ENCODE results near the gene VWCE.
"Not testable (repeated sequence)": the region's sequence is repeated elsewhere in the genome, so short reads cannot be mapped to it uniquely, and the experiment has no call there.

The VWCE gene

GRCh38 chr11:61256710-61257482 lies 38.2 kb downstream of the VWCE start:
- Histone ChIP-seq H3K4me1 (ENCODE audit: control insufficient read depth in 1 of 2, insufficient read depth in 2 of 2, low read length in 2 of 2) (no peaks in the 10 kb centered on the region), H3K27ac (ENCODE audit: low read depth, low read length) (no peak overlapping the region), H3K27me3 (ENCODE audit: control insufficient read depth in 1 of 2, insufficient read depth in 2 of 2, low read length in 2 of 2) (no peaks in the 10 kb centered on the region), H3K4me3 (ENCODE audit: low read depth in 1 of 2, low read length in 2 of 2) (no peak overlapping the region), H3K36me3 (ENCODE audit: control insufficient read depth in 1 of 2, insufficient read depth in 2 of 2, low read length in 2 of 2) (no peaks in the 10 kb centered on the region), H3K9me3 (ENCODE audit: control insufficient read depth in 1 of 2, low read length in 2 of 2) (no peaks in the 10 kb centered on the region), H3K9ac (ENCODE audit: low read depth in 1 of 2, low read length in 2 of 2) (no peak overlapping the region)

- Histone ChIP-seq H3K27me3 (ENCODE audit: control insufficient read depth in 1 of 2, insufficient read depth in 2 of 2, low read length in 2 of 2) (no peaks in the 10 kb centered on the region), H3K4me3 (ENCODE audit: low read depth in 1 of 2, low read length in 2 of 2) (no peak overlapping the region), H3K9ac (ENCODE audit: low read depth in 1 of 2, low read length in 2 of 2) (no peak overlapping the region), H3K9me3 (ENCODE audit: control insufficient read depth in 1 of 2, low read length in 2 of 2) (no peaks in the 10 kb centered on the region), H3K36me3 (ENCODE audit: control insufficient read depth in 1 of 2, insufficient read depth in 2 of 2, low read length in 2 of 2) (no peaks in the 10 kb centered on the region), H3K4me1 (ENCODE audit: control insufficient read depth in 1 of 2, insufficient read depth in 2 of 2, low read length in 2 of 2) (no peaks in the 10 kb centered on the region), H3K27ac (ENCODE audit: low read depth, low read length) (no peak overlapping the region)
Observed at GRCh38 chr11:61254403-61255025, 40.6 kb downstream of the VWCE start.

- H3K4me3 ChIP-seq (ENCODE audit: low read depth in 1 of 2, low read length in 2 of 2); H3K36me3 ChIP-seq (ENCODE audit: control insufficient read depth in 1 of 2, insufficient read depth in 2 of 2, low read length in 2 of 2); H3K9ac ChIP-seq (ENCODE audit: low read depth in 1 of 2, low read length in 2 of 2); H3K27ac ChIP-seq (ENCODE audit: low read depth, low read length); H3K9me3 ChIP-seq (ENCODE audit: control insufficient read depth in 1 of 2, low read length in 2 of 2); H3K27me3 ChIP-seq (ENCODE audit: control insufficient read depth in 1 of 2, insufficient read depth in 2 of 2, low read length in 2 of 2); H3K4me1 ChIP-seq (ENCODE audit: control insufficient read depth in 1 of 2, insufficient read depth in 2 of 2, low read length in 2 of 2): not testable (repeated sequence)
Observed at GRCh38 chr11:61252332-61252731, 42.8 kb downstream of the VWCE start.

- H3K4me1 ChIP-seq (ENCODE audit: control insufficient read depth in 1 of 2, insufficient read depth in 2 of 2, low read length in 2 of 2), result not testable (repeated sequence)
Observed at GRCh38 chr11:61250796-61251765, 44.0 kb downstream of the VWCE start.

GRCh38 chr11:61249201-61249600 lies 45.9 kb downstream of the VWCE start:
- H3K27me3 ChIP-seq (ENCODE audit: control insufficient read depth in 1 of 2, insufficient read depth in 2 of 2, low read length in 2 of 2); H3K9ac ChIP-seq (ENCODE audit: low read depth in 1 of 2, low read length in 2 of 2); H3K4me1 ChIP-seq (ENCODE audit: control insufficient read depth in 1 of 2, insufficient read depth in 2 of 2, low read length in 2 of 2); H3K36me3 ChIP-seq (ENCODE audit: control insufficient read depth in 1 of 2, insufficient read depth in 2 of 2, low read length in 2 of 2); H3K4me3 ChIP-seq (ENCODE audit: low read depth in 1 of 2, low read length in 2 of 2); H3K27ac ChIP-seq (ENCODE audit: low read depth, low read length); H3K9me3 ChIP-seq (ENCODE audit: control insufficient read depth in 1 of 2, low read length in 2 of 2): not testable (repeated sequence)

More at GRCh38 chr11:61250796-61251765, 44.0 kb downstream of the VWCE start:
- H3K36me3 ChIP-seq (ENCODE audit: control insufficient read depth in 1 of 2, insufficient read depth in 2 of 2, low read length in 2 of 2); H3K4me3 ChIP-seq (ENCODE audit: low read depth in 1 of 2, low read length in 2 of 2); H3K9ac ChIP-seq (ENCODE audit: low read depth in 1 of 2, low read length in 2 of 2); H3K9me3 ChIP-seq (ENCODE audit: control insufficient read depth in 1 of 2, low read length in 2 of 2); H3K27ac ChIP-seq (ENCODE audit: low read depth, low read length); H3K27me3 ChIP-seq (ENCODE audit: control insufficient read depth in 1 of 2, insufficient read depth in 2 of 2, low read length in 2 of 2): not testable (repeated sequence)

- H3K9ac ChIP-seq (ENCODE audit: low read depth in 1 of 2, low read length in 2 of 2), result not testable (repeated sequence)
Observed at GRCh38 chr11:61248071-61248470, 47.0 kb downstream of the VWCE start.

GRCh38 chr11:61245284-61245964 lies 49.7 kb downstream of the VWCE start:
- H3K4me1 ChIP-seq (ENCODE audit: control insufficient read depth in 1 of 2, insufficient read depth in 2 of 2, low read length in 2 of 2); H3K9me3 ChIP-seq (ENCODE audit: control insufficient read depth in 1 of 2, low read length in 2 of 2); H3K9ac ChIP-seq (ENCODE audit: low read depth in 1 of 2, low read length in 2 of 2); H3K36me3 ChIP-seq (ENCODE audit: control insufficient read depth in 1 of 2, insufficient read depth in 2 of 2, low read length in 2 of 2); H3K4me3 ChIP-seq (ENCODE audit: low read depth in 1 of 2, low read length in 2 of 2); H3K27me3 ChIP-seq (ENCODE audit: control insufficient read depth in 1 of 2, insufficient read depth in 2 of 2, low read length in 2 of 2); H3K27ac ChIP-seq (ENCODE audit: low read depth, low read length): not testable (repeated sequence)

More at GRCh38 chr11:61248071-61248470, 47.0 kb downstream of the VWCE start:
- not testable (repeated sequence) for H3K36me3 ChIP-seq (ENCODE audit: control insufficient read depth in 1 of 2, insufficient read depth in 2 of 2, low read length in 2 of 2); H3K4me3 ChIP-seq (ENCODE audit: low read depth in 1 of 2, low read length in 2 of 2); H3K9me3 ChIP-seq (ENCODE audit: control insufficient read depth in 1 of 2, low read length in 2 of 2); H3K4me1 ChIP-seq (ENCODE audit: control insufficient read depth in 1 of 2, insufficient read depth in 2 of 2, low read length in 2 of 2); H3K27me3 ChIP-seq (ENCODE audit: control insufficient read depth in 1 of 2, insufficient read depth in 2 of 2, low read length in 2 of 2); H3K27ac ChIP-seq (ENCODE audit: low read depth, low read length)

- not testable (repeated sequence) for H3K4me1 ChIP-seq (ENCODE audit: control insufficient read depth in 1 of 2, insufficient read depth in 2 of 2, low read length in 2 of 2); H3K9ac ChIP-seq (ENCODE audit: low read depth in 1 of 2, low read length in 2 of 2); H3K9me3 ChIP-seq (ENCODE audit: control insufficient read depth in 1 of 2, low read length in 2 of 2); H3K27me3 ChIP-seq (ENCODE audit: control insufficient read depth in 1 of 2, insufficient read depth in 2 of 2, low read length in 2 of 2); H3K4me3 ChIP-seq (ENCODE audit: low read depth in 1 of 2, low read length in 2 of 2); H3K27ac ChIP-seq (ENCODE audit: low read depth, low read length); H3K36me3 ChIP-seq (ENCODE audit: control insufficient read depth in 1 of 2, insufficient read depth in 2 of 2, low read length in 2 of 2)
Observed at GRCh38 chr11:61241526-61241925, 53.6 kb downstream of the VWCE start.

GRCh38 chr11:61240875-61241274 lies 54.2 kb downstream of the VWCE start, which contains the start of gene PGA5:
TSS of gene PGA5 (plus strand) at chr11:61241175. CDS start at chr11:61241227, 52 bp downstream.
- H3K4me3 ChIP-seq (ENCODE audit: low read depth in 1 of 2, low read length in 2 of 2); H3K27me3 ChIP-seq (ENCODE audit: control insufficient read depth in 1 of 2, insufficient read depth in 2 of 2, low read length in 2 of 2); H3K27ac ChIP-seq (ENCODE audit: low read depth, low read length); H3K9me3 ChIP-seq (ENCODE audit: control insufficient read depth in 1 of 2, low read length in 2 of 2); H3K9ac ChIP-seq (ENCODE audit: low read depth in 1 of 2, low read length in 2 of 2); H3K4me1 ChIP-seq (ENCODE audit: control insufficient read depth in 1 of 2, insufficient read depth in 2 of 2, low read length in 2 of 2); H3K36me3 ChIP-seq (ENCODE audit: control insufficient read depth in 1 of 2, insufficient read depth in 2 of 2, low read length in 2 of 2): not testable (repeated sequence)
